ENCODE data around the gene TDG. TPM values are rescaled to one million over a fixed set of nuclear protein-coding genes. Genes with fewer than 3 reads are reported as not detected.

The TDG gene
- total and polyA plus RNA-seq, 10 of the 15 experiments (the other 5 are each of a cell fraction or from before 2014, with no cell fraction given), result 29.7 to 68.8 (median 51.2) TPM

GRCh38 chr12:104024348-104024747 lies 58.7 kb downstream of the TDG start:
- Histone ChIP-seq H2AFZ (ENCODE audit: control insufficient read depth, low read depth, low read length) (no peak overlapping the region), H3K27ac (ENCODE audit: control insufficient read depth, insufficient read depth) (no peak overlapping the region), H3K4me1 (ENCODE audit: control insufficient read depth, insufficient read depth, low read length) (no peaks in the 10 kb centered on the region), H3K79me2 (ENCODE audit: control insufficient read depth, insufficient read depth, low read length) (no peaks in the 10 kb centered on the region), H3K4me2 (ENCODE audit: control insufficient read depth, insufficient read depth) (no peak overlapping the region), H3K36me3 (ENCODE audit: control insufficient read depth in 2 of 2, insufficient read depth in 2 of 2, low read length in 1 of 2) (no peaks in the 10 kb centered on the region), H3K9me3 (replicated peaks; ENCODE audit: control insufficient read depth, insufficient read depth, low read length) (no peaks in the 10 kb centered on the region), H3K4me3 (no peak overlapping the region), H3K9ac (ENCODE audit: control insufficient read depth, insufficient read depth, low read length) (no peak overlapping the region), H4K20me1 (ENCODE audit: control insufficient read depth, insufficient read depth) (no peaks in the 10 kb centered on the region), H3K27me3 (replicated peaks in 1 of 2; ENCODE audit: control insufficient read depth in 2 of 2, insufficient read depth in 2 of 2, low read length in 1 of 2) (no peaks in the 10 kb centered on the region; a peak in 1 of 4 replicates)
- intact Hi-C loops (cut with micrococcal nuclease; ENCODE audit: unreplicated experiment), result no loop called here
- FAIRE-seq (no peak), DNase-seq (ENCODE audit: low read depth, low spot score) (no peak), ATAC-seq (no peak)
- TF ChIP-seq BHLHE40 (IDR thresholded peaks at IDR 0.05; ENCODE audit: borderline replicate concordance in 1 of 2, low read depth in 2 of 2, low read length in 1 of 2) (no peak), ZBTB4 (CRISPR knock-in tag; IDR thresholded peaks at IDR 0.05) (no peak), FOS (IDR thresholded peaks at IDR 0.05; ENCODE audit: borderline replicate concordance, extremely low read depth, insufficient read length) (no peak), IRF5 (IDR thresholded peaks at IDR 0.05; ENCODE audit: borderline replicate concordance) (no peak), E2F8 (IDR thresholded peaks at IDR 0.05; ENCODE audit: low read depth, partially characterized antibody) (no peak), STAT3 (IDR thresholded peaks at IDR 0.05; ENCODE audit: low read depth, low read length) (no peak), NFXL1 (IDR thresholded peaks at IDR 0.05; ENCODE audit: borderline replicate concordance) (no peak)
- POLR2A ChIA-PET, result no interaction called here
- no TSS peak for BruUV-seq (replicated peaks)
- RAD21 ChIA-PET (ENCODE audit: unreplicated experiment), result no interaction called here
- SMC1A ChIA-PET (ENCODE audit: uncharacterized antibody, unreplicated experiment), result no interaction called here
- WGBS (ENCODE audit: insufficient coverage, insufficient replicate concordance, low lambda C conversion rate, missing lambda C conversion rate), result 47% methylated on average over 6 of the region's 6 CpGs
- CTCF ChIA-PET, result no interaction called here
- in situ Hi-C loops (cut with MboI), result no loop called here

All from GM12878 (cell line).